GM13976 (cell line): Measurements from ENCODE around the gene GRK5.

Experiments
- DNase-seq: peaks from one replicate; pipeline ENCODE4 v3.0.0; 2012; ENCODE audit warnings: low spot score
- CTCF ChIP-seq: IDR thresholded peaks from 2 replicates; pipeline ENCODE4 v1.5.1; 2012; ENCODE audit warnings: borderline replicate concordance, mild to moderate bottlenecking; ENCODE audit not compliant: insufficient read depth; ENCODE audit errors: extremely low read depth, missing control alignments, control extremely low read depth
- in situ Hi-C: fragments of 300-500 bp; cut with MboI; formaldehyde crosslinking; loops from one replicate; pipeline ENCODE4 v1.12.0; 2022; ENCODE audit warnings: low sequenced_read_pairs, mixed read lengths, inconsistent platforms; ENCODE audit not compliant: unreplicated experiment

The GRK5 gene

GRCh38 chr10:119316729-119317097 lies 109.3 kb downstream of the GRK5 start:
- DNase-seq: no peak

GRCh38 chr10:119318411-119319160 lies 111.2 kb downstream of the GRK5 start:
- no peak for DNase-seq
- no peak for TF ChIP-seq CTCF
- in situ Hi-C loops: no loop called here

More at GRCh38 chr10:119316729-119317097, 109.3 kb downstream of the GRK5 start:
- in situ Hi-C loops: no loop called here
- TF ChIP-seq CTCF: no peak

- in situ Hi-C loops: no loop called here
- DNase-seq: no peak
- no peak for TF ChIP-seq CTCF
Observed at GRCh38 chr10:119319161-119319919, 112.0 kb downstream of the GRK5 start.

GRCh38 chr10:119319920-119320258 lies 112.5 kb downstream of the GRK5 start:
- DNase-seq: no peak
- in situ Hi-C loops: no loop called here
- TF ChIP-seq CTCF: no peak

- no peak for TF ChIP-seq CTCF
- in situ Hi-C loops: no loop called here
- DNase-seq: no peak
Observed at GRCh38 chr10:119320981-119321380, 113.6 kb downstream of the GRK5 start.

GRCh38 chr10:119323085-119324016 lies 116.0 kb downstream of the GRK5 start:
- in situ Hi-C loops: no loop called here

More at GRCh38 chr10:119323085-119324016, 116.0 kb downstream of the GRK5 start:
- DNase-seq: no peak
- no peak for TF ChIP-seq CTCF
